HG02642 (cell line): ENCODE data around the gene SLC38A3.

Source experiments
- ATAC-seq: cut with Tn5 transposase; IDR thresholded peaks from one replicate; pipeline ENCODE4 v1.9.1; 2021; ENCODE audit warnings: mild to moderate bottlenecking; ENCODE audit not compliant: unreplicated experiment, poor library complexity

Gene SLC38A3

DNA sequence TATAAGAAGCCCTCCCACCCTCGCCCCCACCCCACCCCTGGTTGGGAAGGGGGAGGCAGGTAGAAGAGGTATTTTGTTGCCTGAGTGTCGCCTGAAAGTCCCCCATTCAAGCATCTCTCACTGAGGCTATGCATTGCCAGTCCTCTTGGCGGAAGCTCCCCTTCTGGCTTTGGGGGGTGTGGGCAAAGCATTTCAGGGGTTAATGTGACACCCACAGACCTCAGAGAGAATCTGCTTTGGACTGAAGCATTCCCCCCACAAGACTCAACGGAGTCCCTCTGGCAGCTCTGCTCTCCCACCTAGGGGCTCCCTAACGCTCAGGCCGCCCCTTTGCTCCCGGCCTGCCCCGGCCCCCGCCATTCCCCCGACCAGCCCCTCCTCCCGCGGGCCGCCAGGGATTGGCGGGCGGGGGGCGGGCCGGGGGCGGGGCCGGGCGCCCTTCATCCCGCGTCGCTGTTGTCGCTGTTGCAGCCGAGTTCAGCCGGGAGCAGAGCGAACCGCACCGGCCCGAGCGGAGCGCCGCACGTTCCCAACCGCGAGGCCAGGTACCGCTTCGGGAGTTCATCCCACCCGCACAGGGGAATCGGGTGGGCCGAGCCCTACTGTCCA lies at the start of gene SLC38A3:
Gene SLC38A3, plus strand, starts transcription at position 468 of the 609 bp plus-strand sequence. CDS start 8,929 bp downstream, outside the sequence.
- ATAC-seq, result no peak

DNA sequence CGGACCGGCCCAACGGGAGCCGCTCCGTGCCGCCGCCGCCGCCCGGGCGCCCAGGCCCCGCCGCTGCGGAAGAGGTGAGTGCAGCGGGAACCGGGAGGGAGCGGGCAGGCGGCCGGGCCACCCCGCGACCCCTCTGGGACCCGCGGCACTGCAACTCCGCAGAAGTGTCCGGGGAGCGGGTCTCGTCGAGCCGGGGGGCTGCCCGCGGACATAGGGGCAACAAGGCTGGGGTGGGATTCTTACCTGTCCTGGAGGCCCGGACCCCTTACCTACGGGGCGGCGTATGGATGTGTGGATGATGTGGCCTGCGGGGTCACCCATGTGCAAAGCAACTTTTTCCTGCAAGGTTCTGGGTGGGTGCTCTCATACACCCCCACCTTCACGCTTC lies 49.6 kb upstream of the SLC38A3 start:
- no peak for ATAC-seq

DNA sequence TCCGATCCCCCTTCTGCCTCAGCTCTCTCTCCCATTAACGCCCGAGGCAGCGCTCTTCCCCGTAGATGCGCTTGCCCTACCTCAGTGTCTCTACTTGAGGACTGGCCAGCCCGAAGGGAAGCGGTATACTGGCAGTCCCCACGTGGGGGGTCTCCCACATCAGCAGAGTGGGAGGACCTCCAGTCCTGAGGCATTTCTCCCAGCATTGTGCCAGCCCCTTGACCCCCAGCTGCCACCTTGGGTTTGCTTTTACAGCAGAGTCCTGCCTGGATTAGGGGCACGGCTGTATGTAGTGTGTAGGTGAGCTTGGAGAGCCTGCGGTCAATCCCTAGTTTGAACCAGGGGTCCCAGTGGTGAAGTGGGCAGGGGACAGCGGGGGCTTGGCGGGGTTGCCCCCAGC lies 49.2 kb upstream of the SLC38A3 start:
- ATAC-seq, result no peak

DNA sequence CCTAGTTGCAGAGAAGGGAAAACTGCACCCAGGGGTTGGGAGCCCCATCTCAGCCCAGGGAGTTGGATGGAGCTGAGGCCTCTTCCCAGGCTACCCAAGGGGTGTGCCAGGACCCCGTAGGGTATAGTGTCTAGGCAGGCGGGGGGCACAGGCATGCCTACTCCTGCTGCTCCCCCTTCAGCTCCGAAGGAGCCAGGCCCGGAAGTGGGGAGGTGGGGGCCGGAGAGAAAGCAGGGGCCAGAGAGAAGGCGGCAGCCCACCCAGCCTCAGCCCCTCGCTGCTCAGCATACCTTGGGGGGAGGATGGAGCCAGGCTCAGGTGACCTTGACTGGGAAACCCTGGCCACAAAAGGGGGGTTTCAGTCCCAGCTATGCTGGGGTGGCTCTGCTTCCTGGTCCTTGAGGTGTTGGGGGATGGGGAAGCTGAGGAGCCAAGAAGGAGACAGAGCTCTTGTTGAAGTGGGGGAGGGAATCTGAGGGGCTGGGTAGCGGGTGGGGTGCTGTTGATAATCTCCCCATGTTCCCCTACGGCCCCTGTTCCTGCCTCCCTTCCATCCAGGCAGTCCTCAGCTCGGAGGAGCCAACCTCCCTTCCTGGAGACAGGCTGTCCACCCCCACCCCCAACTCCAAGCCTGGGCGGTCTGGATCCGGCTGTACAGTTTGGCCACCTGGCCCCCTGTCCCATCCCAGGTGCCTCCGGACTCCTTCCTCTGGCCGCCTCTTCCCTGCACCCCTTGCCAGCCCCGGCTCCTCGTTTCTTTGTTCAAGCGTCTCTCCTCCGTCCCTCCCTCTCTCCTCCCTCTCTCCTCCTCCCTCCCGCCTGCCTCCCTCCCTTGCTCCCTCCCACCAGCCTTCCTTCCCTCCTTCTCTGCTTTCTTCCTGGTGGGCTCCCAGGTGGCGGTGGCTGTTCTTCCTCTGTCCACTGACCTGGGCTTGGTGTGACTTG lies 48.2 kb upstream of the SLC38A3 start:
- ATAC-seq, result no peak

DNA sequence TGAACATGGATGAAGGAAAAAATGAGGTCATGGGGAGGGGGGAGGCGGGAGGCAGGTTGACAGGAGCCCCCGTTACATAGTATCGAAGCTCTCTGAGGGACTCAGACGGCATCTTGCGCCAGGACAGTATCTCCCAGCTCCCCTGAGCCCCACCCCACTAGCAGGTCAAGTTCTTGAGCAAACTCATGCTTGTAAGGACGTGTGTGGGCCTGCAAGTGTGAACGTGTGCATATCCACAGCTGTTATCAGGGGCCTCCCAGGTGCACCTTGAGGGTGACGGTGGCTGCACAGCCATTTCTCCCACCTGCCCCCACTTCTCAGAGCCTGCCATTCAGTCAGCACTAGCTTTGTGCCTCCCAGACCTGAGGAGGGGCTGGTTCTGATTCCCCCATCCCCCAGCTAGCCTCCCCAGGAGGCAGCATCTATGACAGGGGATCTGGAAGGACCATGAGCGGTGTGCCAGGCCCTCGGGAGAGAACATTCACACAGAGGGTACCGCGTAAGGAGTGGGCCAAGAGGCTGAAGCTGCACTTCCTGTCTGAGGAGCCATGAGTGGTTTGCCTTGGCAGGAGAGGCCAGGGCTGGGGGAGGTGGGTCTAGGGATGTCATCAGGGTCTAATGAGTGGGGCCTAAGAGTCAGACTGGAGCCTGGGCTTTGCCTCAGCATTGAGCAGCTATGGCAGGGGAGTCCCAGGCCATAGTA lies 47.1 kb upstream of the SLC38A3 start:
- no peak for ATAC-seq

DNA sequence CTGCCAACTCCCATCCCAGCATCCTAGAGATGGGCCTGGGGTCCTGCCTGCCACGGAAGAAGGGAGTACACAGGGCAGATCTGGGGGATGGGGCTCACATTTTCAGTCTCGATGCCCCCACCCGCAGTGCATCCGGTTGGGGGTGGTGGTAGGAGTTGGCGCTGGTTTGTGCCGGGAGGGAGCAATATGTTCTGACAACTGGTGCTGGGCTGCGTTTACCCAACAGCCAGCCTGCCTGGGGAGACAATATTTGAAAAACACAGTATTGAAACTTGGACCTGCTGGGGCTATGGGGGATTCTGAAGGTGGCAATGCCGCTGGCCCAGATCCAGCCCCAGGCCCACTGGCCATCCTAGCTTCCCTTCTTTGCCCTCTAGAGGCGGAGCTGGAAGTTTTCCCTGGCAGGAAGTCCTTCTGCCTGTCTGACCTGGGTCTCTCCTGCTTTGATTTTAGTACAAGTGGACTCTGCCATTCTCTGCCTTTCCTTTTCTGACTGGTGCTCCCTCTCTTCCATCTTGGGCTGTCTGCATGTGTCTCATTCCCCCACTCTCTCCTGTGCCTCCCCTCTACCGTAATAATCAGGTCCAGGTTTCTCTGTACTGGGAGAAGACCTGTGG lies 46.4 kb upstream of the SLC38A3 start:
- no peak for ATAC-seq

DNA sequence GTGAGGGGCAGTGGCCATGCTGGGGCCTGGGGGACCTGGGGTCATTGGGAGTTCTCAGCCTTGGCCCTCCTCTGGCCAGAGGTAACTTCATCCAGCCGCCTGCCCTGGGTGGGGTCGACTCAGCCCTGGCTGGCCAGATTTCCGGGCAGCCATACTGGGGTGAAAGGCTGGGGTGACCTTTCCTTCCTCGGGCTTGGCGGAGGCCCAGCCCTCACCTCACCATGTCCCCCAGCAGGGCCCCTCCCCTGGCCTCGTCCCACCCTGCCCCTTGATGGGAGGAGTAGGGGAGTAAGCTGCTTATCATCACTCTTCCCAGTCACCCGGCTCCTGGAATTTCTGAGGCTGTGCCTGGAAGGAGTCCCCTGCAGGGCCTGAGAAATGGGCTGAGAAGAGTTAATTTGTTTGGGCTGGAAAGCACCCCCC lies 44.5 kb upstream of the SLC38A3 start:
- ATAC-seq, result no peak

DNA sequence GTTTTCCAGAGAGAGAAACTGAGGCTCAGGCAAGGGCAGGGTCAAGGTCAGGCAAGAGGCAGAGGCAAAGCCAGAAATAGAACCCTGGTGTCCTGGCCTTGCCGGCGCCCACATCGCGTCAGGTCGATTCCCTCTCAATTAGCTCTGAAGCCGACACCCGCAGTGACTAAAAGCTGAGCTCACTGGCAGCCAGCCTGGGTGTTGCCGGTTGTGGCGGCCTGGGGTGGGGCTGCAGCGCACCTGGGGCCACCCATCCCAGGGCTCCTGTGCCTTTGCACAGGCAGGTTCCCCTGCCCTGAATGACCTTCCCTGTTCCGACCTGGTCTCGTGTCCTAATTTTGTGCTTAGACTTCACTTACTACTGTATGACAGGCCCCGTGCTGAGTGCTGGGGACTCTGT lies 43.8 kb upstream of the SLC38A3 start:
- no peak for ATAC-seq

DNA sequence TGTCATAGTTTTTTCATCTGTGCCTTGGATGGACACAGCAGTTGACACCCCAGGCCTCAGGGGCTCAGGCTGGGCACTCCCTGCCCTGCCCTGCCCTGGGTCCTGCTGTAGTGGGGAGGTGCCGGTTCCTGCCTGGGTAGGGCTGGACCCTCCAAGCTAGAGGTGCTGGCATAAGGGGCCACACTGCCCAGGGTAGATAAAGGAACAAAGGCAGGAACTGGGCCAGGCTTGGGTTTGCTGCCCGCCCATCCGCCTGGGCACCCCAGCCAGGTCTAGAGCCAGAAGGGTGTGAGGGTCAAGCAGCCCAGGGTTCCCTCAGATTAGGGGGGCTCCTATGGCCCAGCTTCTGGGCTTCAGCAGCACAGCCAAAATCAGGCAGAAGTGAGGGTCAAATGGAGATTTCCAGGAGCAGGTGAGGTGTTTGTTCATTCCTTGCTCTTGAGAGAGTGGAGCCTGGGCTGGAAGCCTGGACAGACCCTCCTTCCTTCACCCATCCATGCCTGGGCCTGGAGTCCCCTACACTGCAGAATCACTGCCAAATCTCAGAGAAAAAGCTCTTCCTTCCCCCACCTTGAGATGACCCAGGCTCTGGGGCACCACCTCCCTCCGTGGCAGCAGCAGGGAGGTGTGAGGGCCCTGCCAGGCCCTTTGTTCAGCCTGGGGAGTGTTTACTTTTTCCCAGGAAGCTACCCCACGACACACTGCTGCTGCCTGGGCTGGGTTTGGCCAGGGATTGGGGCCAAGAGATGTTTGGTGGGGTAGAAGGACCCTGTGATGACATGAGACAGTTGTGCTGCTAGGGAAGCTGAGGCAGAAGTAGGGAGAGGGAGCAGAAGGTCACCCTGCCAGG lies 42.8 kb upstream of the SLC38A3 start:
- no peak for ATAC-seq

DNA sequence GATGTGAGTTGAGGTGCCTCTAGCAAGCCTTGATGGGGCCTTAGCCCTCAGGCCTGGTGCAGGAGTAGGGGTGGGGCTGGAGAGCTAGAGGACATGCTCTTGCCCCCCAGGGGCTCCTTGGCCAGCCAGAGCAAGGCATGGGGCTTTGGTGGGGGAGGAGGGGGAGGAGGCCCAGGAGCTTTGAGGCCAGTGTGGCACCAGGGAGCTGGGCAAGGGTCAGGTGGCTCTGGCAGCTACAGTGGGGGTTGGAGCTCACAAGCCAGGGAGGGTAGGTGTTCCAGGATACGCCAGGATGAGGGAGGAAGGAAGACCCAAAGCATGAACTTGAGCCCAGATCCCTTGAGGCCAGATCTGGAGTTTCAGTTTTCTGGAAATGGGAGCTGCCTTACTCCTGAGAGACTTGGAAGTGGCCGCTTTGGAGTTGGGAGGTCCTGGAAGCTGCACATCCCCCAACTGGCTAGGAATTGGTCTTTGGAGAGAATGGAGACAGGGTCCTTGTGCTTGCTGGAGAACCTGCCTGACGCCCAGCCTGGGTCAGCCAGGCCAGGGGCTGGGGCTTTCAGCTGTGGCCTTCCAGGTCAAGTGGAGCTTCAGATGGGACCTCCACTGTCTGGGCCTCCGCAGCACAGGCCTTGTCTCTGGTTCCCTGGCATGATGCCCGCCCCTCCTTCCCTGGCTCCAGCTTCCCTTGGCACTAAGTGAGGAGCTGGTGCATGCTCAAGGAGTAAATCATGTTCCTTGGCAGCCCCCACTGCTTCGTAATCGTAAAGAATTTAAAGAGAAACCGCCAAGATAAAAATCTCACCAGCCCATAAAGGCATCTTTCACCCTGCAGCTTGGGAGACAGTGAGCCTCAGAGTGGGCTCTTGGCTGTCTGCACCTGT lies 41.3 kb upstream of the SLC38A3 start:
- ATAC-seq, result no peak

DNA sequence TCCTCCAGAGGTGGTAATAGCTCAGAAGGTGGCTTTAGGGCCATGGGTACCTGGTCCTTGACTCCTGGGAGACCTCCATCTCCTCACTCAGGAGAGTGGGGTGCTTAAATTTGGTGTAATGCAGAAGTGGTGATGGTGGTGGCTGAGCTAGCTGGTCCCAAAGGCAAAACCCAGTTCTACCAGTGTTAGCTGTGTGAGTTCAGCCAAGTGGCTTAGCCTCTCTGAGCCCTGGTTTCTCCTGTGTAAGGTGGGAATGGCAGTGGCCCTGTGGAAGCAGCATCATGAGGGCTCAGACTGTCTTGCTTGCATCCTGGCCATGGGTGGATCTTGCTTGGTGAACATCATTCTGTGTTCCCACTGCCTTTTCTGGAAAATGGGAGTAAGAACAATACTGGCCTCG lies 40.6 kb upstream of the SLC38A3 start:
- ATAC-seq, result no peak

DNA sequence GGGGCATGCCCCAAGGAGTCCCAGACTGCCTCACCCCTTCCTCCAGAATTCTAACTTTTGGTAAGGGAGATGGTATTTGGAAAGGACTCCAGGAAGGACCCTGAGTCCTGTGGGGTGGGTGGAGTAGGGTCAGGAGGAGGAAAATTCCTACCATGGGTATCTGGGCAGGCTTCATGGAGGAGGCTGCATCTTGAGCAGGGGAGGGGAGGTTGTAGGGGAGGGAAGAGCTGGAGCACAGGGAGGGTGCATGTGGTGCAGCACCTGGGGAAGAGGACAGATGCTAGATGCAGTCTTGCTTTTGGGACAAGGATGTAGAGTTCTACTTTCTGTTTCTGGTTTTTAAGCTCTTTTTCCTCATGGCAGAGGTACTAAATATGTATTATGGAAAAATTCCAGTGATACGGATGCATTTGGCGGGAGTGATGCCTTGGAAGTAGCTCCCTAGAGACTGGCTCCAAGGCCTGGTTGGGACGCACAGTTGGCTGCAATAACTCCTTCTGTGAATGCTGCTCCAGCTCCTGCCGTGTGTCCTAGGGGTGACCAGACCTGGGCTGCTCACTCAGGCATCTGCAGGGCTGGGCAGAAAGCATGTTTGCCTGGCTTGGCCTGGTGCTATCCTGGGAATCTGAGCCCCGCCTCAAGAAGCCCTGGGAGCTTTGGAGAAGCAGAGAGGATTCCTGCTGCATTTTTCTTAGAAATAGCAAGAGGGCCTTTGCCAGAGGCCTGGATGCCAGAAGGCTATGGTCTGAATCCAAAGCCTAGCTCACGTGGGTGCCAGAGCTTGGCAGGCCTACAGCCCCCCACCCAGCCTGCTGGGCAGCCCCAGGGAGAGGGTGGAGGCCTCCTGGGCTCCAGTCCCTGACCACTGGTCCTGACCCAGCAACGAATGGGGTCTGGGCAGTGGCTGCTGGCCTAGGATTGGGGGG lies 39.8 kb upstream of the SLC38A3 start:
- no peak for ATAC-seq

DNA sequence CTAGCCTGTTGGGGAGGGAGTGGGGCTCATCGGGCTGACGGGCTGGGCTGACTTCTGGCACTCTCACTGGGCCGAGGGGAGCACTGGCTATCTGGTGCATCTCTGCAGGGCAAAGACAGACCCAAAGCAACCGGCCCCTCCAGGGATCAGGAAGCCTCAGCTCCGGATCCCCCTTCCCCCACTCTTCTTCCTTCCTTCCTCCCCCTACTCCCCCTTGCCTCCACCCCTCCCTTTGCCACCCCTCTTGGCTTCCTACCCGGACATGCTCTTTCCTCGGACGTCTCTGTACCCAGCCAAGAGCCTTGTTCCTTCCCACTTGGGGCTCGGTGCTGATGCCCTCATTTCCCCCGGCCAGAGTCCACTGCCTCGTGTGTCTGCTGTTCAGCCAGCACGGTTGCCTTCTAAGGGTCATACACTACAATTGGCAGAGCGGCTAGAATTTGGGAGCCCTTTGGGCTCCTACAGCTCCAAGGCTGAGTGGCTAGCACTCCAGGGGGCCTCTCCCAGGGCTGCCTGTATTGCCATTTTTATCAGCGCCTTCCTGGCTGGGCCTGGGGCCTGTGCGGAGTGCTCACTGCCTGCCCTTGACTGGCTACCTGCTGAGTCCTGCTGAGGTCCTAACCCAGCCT lies 39.0 kb upstream of the SLC38A3 start:
- ATAC-seq, result no peak

DNA sequence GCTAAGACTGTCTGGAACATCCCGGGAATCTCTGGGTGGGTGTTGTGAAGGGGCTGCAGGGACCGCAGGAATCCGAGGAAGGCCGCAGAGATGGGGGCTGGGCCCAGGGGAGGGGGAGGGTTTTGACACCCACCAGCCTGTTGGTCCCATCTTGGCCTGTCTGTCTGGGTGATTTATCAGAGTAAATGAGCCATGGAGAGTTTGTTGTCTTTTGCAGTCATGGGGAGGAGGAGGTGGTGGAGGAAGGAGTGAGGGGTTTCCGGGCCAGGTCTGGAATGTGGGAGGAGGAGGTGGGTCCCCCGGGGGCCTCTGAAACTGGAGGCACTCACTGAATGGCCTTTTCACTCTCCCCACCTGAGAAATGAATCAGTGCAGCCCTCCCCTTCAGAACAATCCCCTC lies 38.5 kb upstream of the SLC38A3 start:
- no peak for ATAC-seq

DNA sequence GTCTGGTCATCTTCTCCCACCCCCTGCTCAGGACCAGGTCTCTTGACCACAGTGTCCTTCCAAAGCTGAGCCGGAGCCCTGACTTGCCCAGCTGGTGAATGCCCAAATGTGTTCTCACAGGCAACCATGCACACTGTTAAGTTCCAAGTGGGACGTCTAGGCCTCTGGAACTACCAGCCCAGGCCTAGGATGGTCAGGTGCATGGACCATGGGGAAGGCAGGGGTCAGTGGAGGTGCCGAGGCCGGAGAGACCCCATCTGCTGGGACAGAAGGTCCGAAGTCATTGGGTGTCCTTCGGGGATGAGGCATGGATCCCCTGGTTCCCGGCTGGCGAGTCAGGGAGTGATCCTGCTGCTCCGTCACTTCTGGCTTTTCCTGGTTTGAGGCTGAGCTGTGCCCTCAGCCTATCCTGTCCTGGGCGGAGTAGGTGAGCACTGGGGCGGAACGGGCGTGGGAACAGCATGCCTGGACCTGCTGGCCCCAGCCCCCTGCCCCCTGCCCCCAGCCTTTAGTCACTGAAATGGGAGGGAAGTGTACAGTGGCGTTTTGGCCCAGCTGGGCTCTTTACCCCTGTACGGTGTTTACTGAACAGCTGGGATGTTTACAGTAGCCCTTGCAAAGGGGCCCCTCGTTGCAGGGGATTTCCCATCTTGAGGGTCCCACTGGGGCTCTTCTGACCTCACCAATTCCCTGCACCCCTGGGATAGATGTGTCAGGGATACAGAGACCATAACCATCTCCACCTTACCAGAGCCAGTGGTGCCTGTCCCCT lies 37.8 kb upstream of the SLC38A3 start:
- ATAC-seq, result no peak

DNA sequence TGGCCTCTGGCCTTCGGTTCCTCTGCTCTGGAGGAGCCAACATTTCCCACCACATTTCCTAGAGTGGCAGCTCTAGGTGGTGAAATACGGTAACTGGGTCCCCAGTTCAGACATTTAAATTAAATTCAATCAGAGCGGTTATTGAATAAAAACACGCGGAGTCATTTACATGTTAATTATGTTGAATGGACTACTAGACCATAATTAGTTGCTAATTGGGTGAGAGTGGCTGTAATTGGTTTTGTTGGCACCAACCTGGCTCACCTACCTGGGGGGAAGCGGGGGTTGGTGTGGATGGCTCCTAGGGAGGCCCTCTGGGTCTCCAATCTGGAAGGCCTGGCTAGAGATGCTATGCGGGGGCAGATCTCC lies 37.2 kb upstream of the SLC38A3 start:
- ATAC-seq, result no peak

DNA sequence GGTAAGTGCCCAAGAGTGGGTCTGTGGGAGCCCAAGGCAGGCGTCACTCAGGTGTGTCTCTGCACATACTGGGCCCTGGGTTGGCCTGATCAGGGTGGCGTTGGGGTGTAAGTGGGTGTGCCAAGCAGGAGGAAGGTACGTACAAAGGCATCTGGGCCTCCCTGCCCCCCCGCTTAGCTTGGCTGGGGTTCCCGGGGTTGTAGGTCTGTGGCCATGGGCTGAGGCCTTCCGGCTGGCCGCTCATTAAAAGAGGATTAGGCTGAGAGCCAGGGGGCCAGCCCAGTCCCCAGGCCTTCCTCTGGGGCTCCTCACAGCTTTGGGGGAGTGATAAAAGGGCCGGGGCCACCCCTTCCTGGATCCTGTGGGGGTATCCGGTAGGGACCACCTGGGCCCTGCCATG lies 36.7 kb upstream of the SLC38A3 start:
- ATAC-seq, result no peak
